Neural cell (in vitro differentiated cells): ENCODE data around the gene PLEKHA1. TPM values are rescaled to one million over a fixed set of nuclear protein-coding genes. Genes with fewer than 3 reads are reported as not detected.

Source experiments
- H2AFZ ChIP-seq: fragments of 200-600, 300-800 bp; sonication (generic), shearing (Covaris generic); 2 replicates; pipeline ENCODE4 v1.6.0; 2014; ENCODE audit warnings: low read depth, mild to moderate bottlenecking, antibody characterized with exemption, low read length, moderate library complexity
- H3F3A ChIP-seq: fragments of 200-600 bp; shearing (Covaris generic); 2 replicates; pipeline ENCODE4 v1.6.1; 2016; ENCODE audit warnings: mild to moderate bottlenecking, moderate library complexity, mixed read lengths, antibody characterized with exemption, low read length; ENCODE audit not compliant: insufficient read depth, poor library complexity, severe bottlenecking
- H3K27ac ChIP-seq: fragments of 200-600, 300-800 bp; sonication (generic), shearing (Covaris generic); 2 replicates; pipeline ENCODE4 v1.5.1; 2014; ENCODE audit warnings: mild to moderate bottlenecking, low read length, moderate library complexity
- H3K27me3 ChIP-seq: fragments of 300-800, 200-600 bp; sonication (generic), shearing (Covaris generic); 2 replicates; pipeline ENCODE4 v1.6.0; 2014; ENCODE audit warnings: mild to moderate bottlenecking, low read depth, low read length, moderate library complexity; ENCODE audit not compliant: insufficient read depth
- H3K36me3 ChIP-seq: fragments of 300-800, 200-600 bp; sonication (generic), shearing (Covaris generic); 2 replicates; pipeline ENCODE4 v1.5.1; 2014; ENCODE audit warnings: mild to moderate bottlenecking, antibody characterized with exemption, low read length, moderate library complexity; ENCODE audit not compliant: insufficient read depth
- H3K4me2 ChIP-seq: fragments of 300-800, 200-600 bp; sonication (generic), shearing (Covaris generic); 2 replicates; pipeline ENCODE4 v1.6.0; 2014; ENCODE audit warnings: mild to moderate bottlenecking, low read length
- H3K4me3 ChIP-seq: fragments of 300-800, 200-600 bp; sonication (generic), shearing (Covaris generic); 2 replicates; pipeline ENCODE4 v1.5.1; 2014; ENCODE audit warnings: mild to moderate bottlenecking, low read length, moderate library complexity
- H3K79me2 ChIP-seq: fragments of 200-600 bp; shearing (Covaris generic); replicated peaks from 2 replicates; pipeline ENCODE4 v1.6.0; 2014; ENCODE audit warnings: mild to moderate bottlenecking, low read length, moderate library complexity; ENCODE audit not compliant: insufficient read depth
- H3K9ac ChIP-seq: fragments of 300-800, 200-600 bp; sonication (generic), shearing (Covaris generic); 2 replicates; pipeline ENCODE4 v1.6.1; 2016; ENCODE audit warnings: mild to moderate bottlenecking, low read length, mixed read lengths
- H3K9me2 ChIP-seq: fragments of 200-600 bp; shearing (Covaris generic); 2 replicates; pipeline ENCODE4 v1.6.1; 2016; ENCODE audit warnings: mild to moderate bottlenecking, low read length, mixed read lengths; ENCODE audit not compliant: insufficient read depth
- H3K9me3 ChIP-seq: fragments of 200-600, 300-800 bp; sonication (generic), shearing (Covaris generic); 2 replicates; pipeline ENCODE4 v1.6.1; 2016; ENCODE audit warnings: mild to moderate bottlenecking, mixed run types, low read length, moderate library complexity, mixed read lengths
- H4K20me1 ChIP-seq: fragments of 200-600 bp; shearing (Covaris generic); 2 replicates; pipeline ENCODE4 v1.6.1; 2016; ENCODE audit warnings: mild to moderate bottlenecking, mixed run types; ENCODE audit not compliant: insufficient read depth
- CTCF ChIP-seq: fragments of 450-650 bp; IDR thresholded peaks from 2 replicates; pipeline ENCODE4 v1.5.1; 2014; ENCODE audit warnings: antibody characterized with exemption, mild to moderate bottlenecking, moderate library complexity; ENCODE audit not compliant: poor library complexity, severe bottlenecking
- EP300 ChIP-seq: fragments of 450-650 bp; conservative IDR thresholded peaks from 2 replicates; pipeline ENCODE4 v1.6.1; 2014; ENCODE audit warnings: antibody characterized with exemption, mild to moderate bottlenecking, moderate library complexity; ENCODE audit not compliant: poor library complexity, severe bottlenecking
- EZH2 ChIP-seq: fragments of 200-600, 300-800 bp; shearing (Covaris generic), sonication (generic); IDR thresholded peaks from 2 replicates; pipeline ENCODE4 v1.6.1; 2014; ENCODE audit warnings: antibody characterized with exemption, low read length, borderline replicate concordance, mild to moderate bottlenecking; ENCODE audit not compliant: insufficient read depth, poor library complexity, severe bottlenecking
- MXI1 ChIP-seq: fragments of 450-650 bp; conservative IDR thresholded peaks from 2 replicates; pipeline ENCODE4 v1.6.1; 2014; ENCODE audit warnings: antibody characterized with exemption, mild to moderate bottlenecking; ENCODE audit not compliant: poor library complexity, severe bottlenecking
- POLR2AphosphoS5 ChIP-seq: IDR thresholded peaks from 2 replicates; pipeline ENCODE4 v1.6.1; 2012
- RAD21 ChIP-seq: fragments of 450-650 bp; conservative IDR thresholded peaks from 2 replicates; pipeline ENCODE4 v1.6.1; 2014; ENCODE audit warnings: antibody characterized with exemption, mild to moderate bottlenecking, moderate library complexity
- REST ChIP-seq: IDR thresholded peaks from 2 replicates; pipeline ENCODE4 v1.6.1; 2012; ENCODE audit warnings: borderline replicate concordance
- SMC3 ChIP-seq: fragments of 450-650 bp; conservative IDR thresholded peaks from 2 replicates; pipeline ENCODE4 v1.6.1; 2014; ENCODE audit warnings: antibody characterized with exemption, mild to moderate bottlenecking, moderate library complexity; ENCODE audit not compliant: poor library complexity
- TAF1 ChIP-seq: IDR thresholded peaks from 2 replicates; pipeline ENCODE4 v1.6.1; 2012; ENCODE audit warnings: low read depth
- polyA plus RNA-seq: library from polyadenylated mRNA; depleted of rRNA; stranded (reverse); fragments of >200 nt; gene quantifications from 2 replicates; pipeline ENCODE4 v1.2.3, GENCODE V29; 2014

Gene PLEKHA1
- polyA plus RNA-seq, 1 donor from 2014 or later, result 91.9 TPM

- TF ChIP-seq SMC3 (no peak), REST (no peak), TAF1 (no peak), MXI1 (no peak), EP300 (no peak), EZH2 (no peak), RAD21 (no peak)
- no peaks in the 10 kb centered on the region for H3K79me2 ChIP-seq
- H4K20me1 ChIP-seq, result no peaks in the 10 kb centered on the region
- H3K27ac ChIP-seq, result no peak overlapping the region
- H3K9me2 ChIP-seq, result no peaks in the 10 kb centered on the region
- no peaks in the 10 kb centered on the region for H3K27me3 ChIP-seq
- H3K4me2 ChIP-seq, result no peak overlapping the region
- H3K9ac ChIP-seq, result no peak overlapping the region
- no peaks in the 10 kb centered on the region for H3F3A ChIP-seq
- H3K36me3 ChIP-seq, result no peaks in the 10 kb centered on the region
- H3K9me3 ChIP-seq, result no peaks in the 10 kb centered on the region
- no peak overlapping the region for H3K4me3 ChIP-seq
- no peak overlapping the region for H2AFZ ChIP-seq
These were observed 28.1 kb upstream of the PLEKHA1 start for GRCh38 chr10:122346326-122346950.

- Histone ChIP-seq H3K79me2 (no peaks in the 10 kb centered on the region), H3K4me3 (no peak overlapping the region), H3K9me2 (no peaks in the 10 kb centered on the region), H2AFZ (no peak overlapping the region), H3K9ac (no peak overlapping the region), H4K20me1 (no peaks in the 10 kb centered on the region), H3K9me3 (no peaks in the 10 kb centered on the region), H3F3A (no peaks in the 10 kb centered on the region), H3K36me3 (no peaks in the 10 kb centered on the region), H3K27ac (no peak overlapping the region), H3K27me3 (no peaks in the 10 kb centered on the region), H3K4me2 (no peak overlapping the region)
- TF ChIP-seq RAD21, result no peak
- no peak for TF ChIP-seq EP300
- TF ChIP-seq POLR2AphosphoS5, result no peak
- TF ChIP-seq SMC3, result no peak
- TF ChIP-seq EZH2, result no peak
- no peak for TF ChIP-seq CTCF
- no peak for TF ChIP-seq MXI1
- TF ChIP-seq TAF1, result no peak
- no peak for TF ChIP-seq REST
These were observed 27.2 kb upstream of the PLEKHA1 start for GRCh38 chr10:122347170-122347841.
